ENCODE measurements around the gene MARS1. TPM values are rescaled to one million over a fixed set of nuclear protein-coding genes. Genes with fewer than 3 reads are reported as not detected.

MARS1 gene
- total RNA-seq, 1 donor from 2014 or later: 351 TPM

- Histone ChIP-seq H3K27ac (ENCODE audit: low read depth, low read length) (no peak overlapping the region), H4K20me1 (ENCODE audit: insufficient read depth, low read length) (no peaks in the 10 kb centered on the region), H3K4me2 (ENCODE audit: low read length) (no peak overlapping the region), H3K27me3 (ENCODE audit: insufficient read depth, low read length) (no peaks in the 10 kb centered on the region), H3K4me1 (ENCODE audit: insufficient read depth, low read length) (peaks cover 3% of the 10 kb centered on the region), H2AFZ (ENCODE audit: low read depth, low read length) (no peak overlapping the region), H3K9me3 (ENCODE audit: insufficient read depth, low read depth, low read length) (no peaks in the 10 kb centered on the region), H3K79me2 (ENCODE audit: insufficient read depth, low read length) (no peaks in the 10 kb centered on the region), H3K9ac (ENCODE audit: low read length) (no peak overlapping the region), H3K4me3 (ENCODE audit: insufficient read depth, low read depth, low read length) (no peak overlapping the region), H3K36me3 (ENCODE audit: insufficient read depth, low read length) (peaks cover 4% of the 10 kb centered on the region)
- FAIRE-seq (no peak), DNase-seq (ENCODE audit: low read depth) (no peak)
- Mint-ChIP-seq H3K4me1 (ENCODE audit: low read depth, unreplicated experiment) (no peaks in the 10 kb centered on the region), H3K27ac (ENCODE audit: unreplicated experiment) (no peak overlapping the region), H3K4me3 (ENCODE audit: unreplicated experiment) (no peak overlapping the region), H3K36me3 (ENCODE audit: low read depth, unreplicated experiment) (peaks cover 27% of the 10 kb centered on the region), H3K27me3 (ENCODE audit: low read depth, unreplicated experiment) (peaks cover 12% of the 10 kb centered on the region), H3K9me3 (ENCODE audit: unreplicated experiment) (peaks cover 1% of the 10 kb centered on the region)
- TF ChIP-seq CTCF (IDR thresholded peaks at IDR 0.05; ENCODE audit: insufficient read depth, low read depth, low read length): no peak
- TF ChIP-seq EZH2 (IDR thresholded peaks at IDR 0.05; ENCODE audit: insufficient read depth, low read length): no peak
Observed at GRCh38 chr12:57564178-57564740, 76.4 kb downstream of the MARS1 start.

Small RNA genes within 50 kb of the gene (microRNA-seq; reads per million reads assigned to microRNA genes)
- gene MIR616: 1.4 reads per million
- not detected for gene MIR6758

Other genes with a start within 250 kb of the MARS1 start
- 0.75 and 0.82 TPM in 2 replicates for gene STAC3, start 236.9 kb upstream of the MARS1 start, total RNA-seq
- gene R3HDM2, start 57.0 kb upstream of the MARS1 start, total RNA-seq: 18.8 and 19.2 TPM in 2 replicates
- not detected in 2 replicates for gene INHBC, start 53.3 kb upstream of the MARS1 start, total RNA-seq
- 24.6 and 37.5 TPM in 2 replicates for gene INHBE, start 32.8 kb upstream of the MARS1 start, total RNA-seq
- gene GLI1, start 28.3 kb upstream of the MARS1 start, total RNA-seq: 5.8 and 6.8 TPM in 2 replicates
- 2.5 and 3.1 TPM in 2 replicates for gene ARHGAP9, start 8.2 kb upstream of the MARS1 start, total RNA-seq
- 42.6 and 45.1 TPM in 2 replicates for gene DDIT3, start 32.4 kb downstream of the MARS1 start, total RNA-seq
- gene MBD6, start 34.8 kb downstream of the MARS1 start, total RNA-seq: 55.3 and 58.5 TPM in 2 replicates
- 94.5 and 107 TPM in 2 replicates for gene DCTN2, start 59.1 kb downstream of the MARS1 start, total RNA-seq
- 7.2 and 8.6 TPM in 2 replicates for gene KIF5A, start 62.0 kb downstream of the MARS1 start, total RNA-seq
- gene PIP4K2C, start 103.1 kb downstream of the MARS1 start, total RNA-seq: 43.3 and 43.6 TPM in 2 replicates
- gene DTX3, start 116.8 kb downstream of the MARS1 start, total RNA-seq: 18.3 and 20.8 TPM in 2 replicates
- 16.8 and 24.5 TPM in 2 replicates for gene ARHGEF25, start 123.4 kb downstream of the MARS1 start, total RNA-seq
- 2.5 and 2.6 TPM in 2 replicates for gene B4GALNT1, start 145.1 kb downstream of the MARS1 start, total RNA-seq
- gene OS9, start 206.1 kb downstream of the MARS1 start, total RNA-seq: 194 and 215 TPM in 2 replicates